ENCODE results near the gene HOXA11.

DNA sequence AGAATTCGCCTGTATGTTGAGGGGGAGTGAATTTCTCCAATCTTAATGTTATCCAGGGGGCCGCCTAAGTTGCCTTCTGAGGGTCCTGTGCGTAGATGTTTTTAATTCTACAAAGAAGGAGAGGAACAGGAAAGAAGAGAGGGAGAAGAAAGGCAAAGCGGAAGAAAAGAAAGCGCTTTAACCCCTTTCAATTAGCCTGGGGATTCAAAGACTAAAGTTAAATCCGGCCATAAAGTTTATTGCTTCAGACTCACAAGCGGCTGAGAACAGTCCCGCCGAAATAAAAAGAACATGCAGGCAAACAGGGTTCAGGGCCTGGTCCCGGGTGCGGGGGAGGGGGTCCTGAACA, 46.1 kb downstream of the HOXA11 start:
- TF ChIP-seq POLR2A (IDR thresholded peaks at IDR 0.05) (no peak), CTCF (IDR thresholded peaks at IDR 0.05) (no peak)
